HG03045 (cell line): ENCODE measurements around the gene FKBP1C.
A peak's percentile ranks its signal among the peaks of the same experiment; 100 is the strongest.

Source experiments
- ATAC-seq: cut with Tn5 transposase; IDR thresholded peaks from one replicate; pipeline ENCODE4 v1.9.1; 2021; ENCODE audit warnings: mild to moderate bottlenecking, moderate library complexity; ENCODE audit not compliant: unreplicated experiment

The FKBP1C gene

GRCh38 chr6:63261820-63262219 lies 50.6 kb downstream of the FKBP1C start:
- ATAC-seq, result peak; percentile 62
